HL-60 (cell line): Measurements from ENCODE around the gene EPHA1.

ENCODE experiments used
- DNase-seq, 2 experiments: peaks; one replicate each; pipeline ENCODE4 v3.0.0-alpha.2; 2010 to 2020; ENCODE audit warnings: low read depth in 1 of 2, low spot score in 1 of 2
- H3K27ac ChIP-seq: fragments of 250-450 bp; sonication (Bioruptor Pico); replicated peaks from 2 replicates; pipeline ENCODE4 v1.5.1; 2020; ENCODE audit warnings: mild to moderate bottlenecking, moderate library complexity
- H3K27me3 ChIP-seq: fragments of 250-450 bp; sonication (Bioruptor Pico); 2 replicates; pipeline ENCODE4 v1.5.1; 2021; ENCODE audit warnings: mild to moderate bottlenecking, moderate library complexity; ENCODE audit not compliant: insufficient read depth, poor library complexity, severe bottlenecking
- H3K4me3 ChIP-seq: replicated peaks from 2 replicates; pipeline ENCODE4 v1.5.1; 2011; ENCODE audit warnings: mild to moderate bottlenecking, control low read depth, low read length; ENCODE audit not compliant: insufficient read depth
- CTCF ChIP-seq: IDR thresholded peaks from one replicate; pipeline ENCODE4 v1.5.1; 2011; ENCODE audit warnings: low read length, control low read depth, inconsistent platforms; ENCODE audit not compliant: insufficient read depth
- GABPA ChIP-seq: IDR thresholded peaks from 2 replicates; pipeline ENCODE4 v1.6.1; 2012; ENCODE audit warnings: low read depth
- POLR2AphosphoS5 ChIP-seq: IDR thresholded peaks from 2 replicates; pipeline ENCODE4 v1.6.1; 2012; ENCODE audit warnings: low read depth
- REST ChIP-seq: IDR thresholded peaks from 2 replicates; pipeline ENCODE4 v1.6.1; 2012; ENCODE audit warnings: low read depth; ENCODE audit not compliant: insufficient replicate concordance
- SPI1 ChIP-seq: IDR thresholded peaks from 2 replicates; pipeline ENCODE4 v1.6.1; 2012; ENCODE audit warnings: low read depth, mild to moderate bottlenecking, borderline replicate concordance

EPHA1 gene

GRCh38 chr7:143385891-143386781, 22.5 kb downstream of the EPHA1 start:
- TF ChIP-seq SPI1 (peak; percentile 89), POLR2AphosphoS5 (peak; percentile 51), GABPA (no peak), REST (no peak), CTCF (no peak)
- Histone ChIP-seq H3K4me3 (peak overlapping the region; percentile 7), H3K27me3 (no peaks in the 10 kb centered on the region), H3K27ac (peak overlapping the region; percentile 49)
- peak in 1 of 2 experiments; percentile 81 for DNase-seq

DNA sequence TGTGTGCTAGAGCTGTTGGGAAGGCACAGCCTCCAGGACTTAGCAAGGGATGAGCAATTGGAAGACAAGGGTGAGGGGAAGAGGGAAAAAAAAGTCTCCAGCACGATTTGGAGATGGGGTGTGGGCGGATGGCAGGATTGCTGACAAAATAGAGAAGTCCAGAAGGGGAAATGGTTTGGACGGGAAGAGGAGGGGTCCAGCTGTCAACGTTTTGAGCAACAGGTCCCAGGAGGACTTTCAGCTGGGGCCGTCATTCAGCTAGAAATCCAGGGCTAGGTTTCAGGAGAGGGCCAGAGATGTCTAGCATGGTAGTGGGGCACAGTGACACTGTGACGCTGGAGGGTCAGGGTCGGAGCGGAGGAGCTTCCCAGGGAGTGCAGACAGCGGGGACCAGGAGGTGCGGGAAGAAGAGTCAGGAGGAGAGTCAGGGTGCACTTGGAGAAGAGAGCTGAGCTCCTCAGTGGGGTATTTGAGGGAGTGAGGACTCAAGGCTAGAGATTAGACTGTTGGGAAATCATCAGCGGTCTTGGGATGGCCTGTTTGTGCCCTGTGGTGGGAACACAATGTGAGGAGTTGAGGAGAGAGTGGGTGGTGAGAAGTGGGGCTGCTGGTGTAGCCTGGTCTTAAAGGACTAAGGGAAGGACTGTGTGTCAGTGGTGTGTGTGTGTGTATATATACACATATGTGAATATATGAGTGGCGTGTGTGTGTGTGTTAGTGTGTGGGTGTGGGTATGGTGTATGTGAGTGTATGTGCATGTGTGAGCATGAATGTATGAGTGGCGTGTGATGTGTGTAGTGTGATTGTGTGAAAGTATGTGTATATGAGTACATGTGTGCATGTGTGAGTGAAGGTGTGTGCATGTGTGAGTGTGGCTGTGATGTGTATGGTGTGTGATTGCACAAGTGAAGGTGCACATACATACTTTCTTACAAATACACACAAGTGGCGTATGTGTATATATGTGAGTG, 23.7 kb downstream of the EPHA1 start:
- H3K4me3 ChIP-seq: peak overlapping the region; percentile 75
- H3K27me3 ChIP-seq: no peaks in the 10 kb centered on the region
- DNase-seq: peak in 1 of 2 experiments; percentile 88
- TF ChIP-seq POLR2AphosphoS5 (peak; percentile 86), GABPA (no peak), CTCF (no peak), REST (peak; percentile 18), SPI1 (peak; percentile 99)
- H3K27ac ChIP-seq: peak overlapping the region; percentile 49

GRCh38 chr7:143384148-143384547, 24.5 kb downstream of the EPHA1 start:
- peak overlapping the region; percentile 75 for H3K4me3 ChIP-seq
- no peaks in the 10 kb centered on the region for H3K27me3 ChIP-seq
- TF ChIP-seq POLR2AphosphoS5: no peak
- no peak for TF ChIP-seq GABPA
- TF ChIP-seq SPI1: no peak
- no peak for TF ChIP-seq CTCF
- no peak for TF ChIP-seq REST
- peak overlapping the region; percentile 49 for H3K27ac ChIP-seq
- peak in 1 of 2 experiments; percentile 28 for DNase-seq
